ENCODE data around the gene SV2C.
"Not testable (repeated sequence)": the region's sequence is repeated elsewhere in the genome, so short reads cannot be mapped to it uniquely, and the experiment has no call there.

The SV2C gene

DNA sequence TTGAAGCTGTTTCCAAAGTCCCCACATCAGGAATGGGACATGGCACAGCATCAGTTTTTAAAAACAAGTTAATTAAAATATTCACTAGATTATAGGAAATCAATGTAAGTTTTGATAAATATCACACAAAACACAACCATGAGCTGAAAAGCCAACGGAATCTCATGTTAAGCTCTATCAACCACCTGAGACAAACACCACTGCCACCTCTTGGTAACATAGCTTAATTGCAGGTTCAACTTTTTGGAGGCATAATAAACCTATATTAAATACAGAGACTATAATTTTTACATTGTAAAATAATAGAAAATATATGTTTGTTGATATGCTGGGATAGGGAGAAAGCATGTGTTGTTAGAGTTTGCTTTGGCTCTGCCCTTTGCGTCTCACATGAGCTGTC is 126.1 kb downstream of the SV2C start:
- DNase-seq = no peak

DNA sequence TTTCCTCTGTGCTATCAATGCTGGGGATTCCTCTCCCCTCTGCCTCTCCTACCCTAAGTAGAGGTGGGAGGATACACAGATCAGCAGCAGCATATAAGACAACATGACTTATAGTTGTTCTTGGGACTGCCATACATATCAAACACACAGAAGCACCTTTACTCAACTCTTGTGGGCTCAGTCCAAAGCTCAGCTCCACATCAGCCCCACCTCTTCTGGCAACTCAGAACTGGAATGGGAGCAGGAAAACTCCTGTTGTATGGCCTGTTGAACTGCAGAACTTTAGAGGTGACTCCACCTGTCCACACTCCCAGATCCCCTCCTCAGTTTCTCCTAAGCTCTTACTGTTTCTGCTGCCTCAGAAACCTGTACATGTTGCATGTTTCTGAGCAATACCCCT is 127.8 kb downstream of the SV2C start:
- no peak for DNase-seq

DNA sequence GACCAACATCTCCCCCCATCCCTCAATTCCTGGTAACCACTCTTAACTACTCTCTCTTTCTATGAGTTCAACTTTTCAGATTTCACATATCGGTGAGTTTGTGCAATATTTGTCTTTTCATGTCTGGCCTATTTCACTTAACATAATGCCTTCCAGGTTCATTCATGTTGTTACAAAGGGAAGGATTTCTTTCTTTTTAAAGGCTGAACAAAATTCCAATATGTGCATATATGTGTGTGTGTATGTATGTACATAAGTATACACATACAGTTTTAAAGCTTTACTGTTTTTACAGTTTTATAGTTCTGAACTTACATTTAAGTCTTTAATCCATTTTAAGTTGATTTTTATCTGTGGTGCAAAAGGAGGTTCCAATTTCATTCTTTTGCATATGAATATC is 130.7 kb downstream of the SV2C start:
- DNase-seq = no peak

DNA sequence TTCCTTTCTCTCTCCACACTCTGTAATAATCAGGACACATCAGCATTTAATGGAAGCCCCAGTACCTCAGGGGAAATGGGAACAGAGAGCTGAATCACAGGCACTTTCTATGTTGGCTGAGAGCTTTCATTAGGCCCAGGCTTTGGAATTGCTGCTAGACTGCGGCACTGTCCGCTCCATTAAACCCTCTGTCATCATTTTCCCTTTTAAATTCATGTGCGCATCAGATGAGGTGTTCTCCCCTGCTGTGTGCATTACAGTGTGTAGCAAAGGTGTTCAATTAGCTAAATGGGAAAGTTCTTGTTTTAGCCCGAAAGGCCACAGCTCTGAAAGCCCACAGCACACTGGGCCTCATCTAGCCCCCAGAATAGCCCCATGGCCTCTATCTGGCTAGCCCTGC is 133.6 kb downstream of the SV2C start:
- no peak for DNase-seq

DNA sequence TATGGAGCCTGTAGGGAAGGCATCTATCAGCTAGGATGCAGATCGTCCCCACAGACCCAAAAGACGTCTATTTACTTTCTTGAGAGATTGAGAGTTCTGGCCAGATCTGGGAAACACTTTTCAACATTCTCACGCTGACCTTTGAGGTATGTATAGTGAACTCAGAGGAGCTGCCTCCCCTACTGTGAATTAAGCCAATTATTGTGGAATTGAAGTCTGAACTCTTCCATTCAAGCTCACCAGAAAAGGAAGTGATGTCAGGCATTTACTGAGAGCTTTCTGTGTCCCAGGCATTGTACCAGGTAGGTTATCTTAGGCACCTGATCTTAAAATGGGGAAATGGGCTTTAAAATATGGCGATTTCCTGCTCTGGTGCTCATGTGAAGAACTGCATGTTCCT is 136.5 kb downstream of the SV2C start:
- no peak for DNase-seq

DNA sequence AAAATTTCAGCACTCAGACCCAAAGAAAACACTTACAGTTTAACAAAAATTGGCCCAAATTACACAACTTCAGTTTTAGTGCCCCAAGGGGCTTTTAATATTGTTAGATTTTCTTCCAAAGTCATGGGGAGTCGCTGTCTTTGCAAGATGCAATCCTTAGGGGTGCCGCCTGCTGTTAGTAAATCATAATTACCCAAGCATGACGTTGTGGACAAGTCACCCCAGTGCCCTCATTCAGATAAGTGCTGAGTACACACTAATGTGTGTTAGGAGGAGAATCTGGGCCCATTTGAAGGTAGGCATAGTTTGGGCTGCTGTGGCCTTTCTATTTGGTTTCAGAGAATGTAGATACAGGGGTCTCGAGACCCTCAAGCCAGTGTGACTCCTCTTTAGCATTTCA is 138.1 kb downstream of the SV2C start:
- no peak for DNase-seq

DNA sequence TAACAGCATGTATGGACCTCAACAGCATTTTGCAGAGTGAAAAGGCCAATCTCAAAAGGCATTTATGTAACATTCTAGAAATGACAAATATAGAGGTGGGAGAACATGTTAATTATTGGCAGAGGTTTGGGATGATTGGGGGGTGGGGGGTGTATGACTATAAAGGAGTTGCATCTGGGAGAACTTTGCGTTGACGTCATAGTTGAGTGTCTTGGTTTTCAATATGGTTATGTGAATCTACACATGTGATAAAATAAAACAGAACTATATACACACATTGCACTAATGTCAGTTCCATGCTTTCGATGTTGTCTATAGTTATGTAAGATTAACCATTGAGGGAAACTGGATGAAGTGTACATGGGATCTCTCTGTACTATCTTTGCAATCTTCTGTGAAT is 139.1 kb downstream of the SV2C start:
- no peak for DNase-seq

DNA sequence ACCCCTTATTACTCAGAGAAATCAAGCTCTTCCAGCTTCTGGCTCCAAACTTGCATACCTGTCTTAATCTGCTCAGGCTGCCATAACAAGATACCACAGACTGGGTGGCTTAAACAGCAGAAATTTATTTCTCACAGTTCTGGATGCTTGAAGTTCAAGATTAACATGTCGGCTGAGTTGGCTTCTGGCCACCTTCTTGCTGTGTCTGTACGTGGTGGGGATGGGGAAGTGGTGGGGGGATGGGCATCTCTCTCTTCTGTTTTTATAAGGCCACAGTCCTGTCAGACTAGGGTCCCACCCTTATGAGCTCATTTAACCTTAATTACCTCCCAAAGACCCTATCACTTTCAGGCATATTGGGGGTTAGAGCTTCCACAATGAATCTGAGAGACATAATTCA is 140.5 kb downstream of the SV2C start:
- DNase-seq = no peak

DNA sequence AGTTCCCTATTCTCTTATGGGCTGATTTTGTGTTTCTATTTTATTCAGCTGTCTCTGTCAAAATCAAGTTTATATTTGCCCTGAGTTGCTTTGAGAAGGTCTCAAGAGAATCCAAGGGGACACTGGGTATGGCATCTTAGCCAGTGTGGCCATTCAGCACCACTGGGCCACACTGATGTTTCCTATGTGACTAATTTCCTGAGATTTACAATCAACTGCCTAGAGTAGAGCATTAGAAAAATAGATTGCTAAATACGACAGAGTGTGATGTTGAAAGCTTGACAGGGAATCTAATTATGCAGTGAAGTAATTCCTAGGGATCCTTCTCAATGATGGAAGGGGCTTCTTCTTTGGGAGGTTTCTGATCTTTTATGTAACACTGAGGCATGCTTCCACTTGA is 141.7 kb downstream of the SV2C start:
- no peak for DNase-seq

DNA sequence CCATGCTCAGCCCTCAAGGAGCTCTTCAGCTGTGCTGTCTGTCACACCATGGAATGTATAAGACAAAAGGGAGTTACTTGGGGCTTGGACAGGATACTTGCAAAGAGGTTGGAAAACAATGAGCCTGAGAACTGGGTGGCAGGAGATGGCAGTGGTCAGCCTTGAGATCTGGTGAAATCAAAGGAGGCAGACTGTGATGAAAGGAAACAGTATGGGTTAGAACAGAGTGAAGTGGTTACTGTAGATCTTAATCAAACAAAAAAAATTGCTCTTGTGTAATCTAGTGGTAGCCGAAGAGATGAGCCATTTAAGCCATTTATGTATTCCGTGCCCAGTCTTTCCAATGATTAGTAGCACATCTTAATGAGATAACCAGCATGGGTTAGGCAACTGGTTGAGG is 142.2 kb downstream of the SV2C start:
- no peak for DNase-seq

DNA sequence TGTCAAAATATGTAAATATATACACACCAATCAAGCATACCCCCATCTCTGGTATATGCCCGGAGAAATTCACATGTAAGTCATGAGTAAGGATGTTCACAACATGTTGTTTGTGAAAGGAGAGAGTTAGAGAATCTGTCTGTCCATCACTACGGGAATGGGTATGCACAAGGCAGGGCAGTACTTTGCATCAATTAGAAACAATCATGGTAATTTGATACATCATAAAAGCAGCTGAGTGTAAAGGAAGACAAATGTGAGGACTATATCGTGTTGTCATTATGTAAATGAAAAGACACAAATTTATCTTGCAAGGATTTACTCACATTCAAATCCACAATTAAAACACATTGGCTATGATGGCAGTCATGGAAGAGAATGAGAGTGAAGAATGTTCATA is 146.7 kb downstream of the SV2C start:
- no peak for DNase-seq

DNA sequence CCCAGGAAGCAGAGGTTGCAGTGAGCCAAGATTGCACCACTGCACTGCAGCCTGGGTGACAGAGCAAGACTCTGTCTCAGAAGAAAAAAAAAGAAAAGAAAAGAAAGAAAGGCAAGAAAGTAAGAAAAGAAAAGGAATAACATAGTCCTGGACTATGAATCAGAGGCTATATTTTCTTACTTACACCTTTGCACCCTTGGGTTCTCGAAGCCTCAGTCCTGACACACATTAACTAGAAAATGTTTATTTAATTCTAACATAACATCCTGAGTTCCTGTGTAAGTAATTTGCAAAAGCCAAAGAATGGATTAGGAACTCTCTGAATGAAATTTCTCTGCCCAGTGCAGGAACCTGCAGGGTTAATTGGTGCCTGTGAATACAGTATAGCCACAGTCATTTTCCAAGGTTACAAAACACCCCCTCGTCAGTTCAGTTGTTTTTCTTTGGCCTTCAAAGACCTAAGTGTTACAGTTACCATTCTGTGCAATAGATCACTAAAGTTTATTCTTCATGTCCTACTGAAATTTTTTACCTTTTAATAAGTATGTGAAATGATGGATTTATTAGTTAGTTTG is 147.6 kb downstream of the SV2C start:
- DNase-seq = no peak

DNA sequence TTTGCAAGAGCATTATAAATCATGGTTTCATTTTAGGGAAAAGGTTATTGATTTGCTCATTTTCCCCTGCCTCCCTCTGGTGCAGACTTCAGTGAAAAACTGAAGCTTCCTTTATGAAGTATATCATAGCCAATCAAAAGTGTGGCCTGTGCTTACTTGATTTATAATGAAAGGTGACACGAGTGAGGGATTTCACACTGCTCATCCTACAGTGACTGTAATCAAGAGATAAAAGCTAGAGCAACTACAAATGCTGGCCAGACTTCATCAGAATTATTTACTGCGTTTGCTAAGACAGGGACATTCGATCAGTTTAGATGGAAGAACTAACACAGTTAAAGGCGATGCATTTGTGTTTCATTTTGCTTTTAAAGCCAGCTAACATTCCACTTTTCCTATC is 151.5 kb downstream of the SV2C start:
- no peak for DNase-seq

DNA sequence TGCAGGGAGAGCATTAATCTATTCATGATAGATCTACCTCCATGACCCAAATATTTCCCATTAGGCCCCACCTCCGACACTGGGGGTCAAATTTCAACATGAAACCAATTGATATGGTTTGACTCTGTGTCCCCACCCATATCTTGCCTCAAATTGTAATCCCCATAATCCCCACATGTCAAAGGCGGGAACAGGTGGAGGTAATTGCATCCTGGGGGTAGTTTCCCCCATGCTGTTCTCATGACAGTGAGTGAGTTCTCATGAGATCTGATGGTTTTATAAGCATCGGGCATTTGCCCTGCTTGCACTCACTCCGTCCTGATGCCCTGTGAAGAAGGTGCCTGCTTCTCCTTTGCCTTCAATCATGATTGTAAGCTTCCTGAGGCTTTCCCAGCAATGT is 153.5 kb downstream of the SV2C start:
- DNase-seq = no peak

DNA sequence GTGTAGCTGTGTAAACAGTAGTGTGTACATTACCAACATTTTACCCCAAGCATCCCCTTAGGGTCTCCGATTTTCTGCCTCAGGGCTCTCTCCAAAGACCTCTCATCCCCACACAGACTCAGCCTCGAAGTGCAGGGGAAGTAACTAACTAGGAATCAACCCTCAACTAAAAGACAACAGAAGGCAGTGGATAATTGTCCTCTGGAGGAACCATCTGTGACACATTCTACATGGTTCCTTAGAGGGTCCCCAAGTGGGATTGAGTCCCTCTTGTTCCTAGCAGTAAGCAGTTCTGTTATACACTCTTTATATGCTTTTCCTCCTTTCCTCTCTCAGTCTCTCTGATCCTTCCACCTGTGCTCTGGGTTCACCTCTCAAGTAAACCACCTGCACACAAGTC is 157.2 kb downstream of the SV2C start:
- no peak for DNase-seq

DNA sequence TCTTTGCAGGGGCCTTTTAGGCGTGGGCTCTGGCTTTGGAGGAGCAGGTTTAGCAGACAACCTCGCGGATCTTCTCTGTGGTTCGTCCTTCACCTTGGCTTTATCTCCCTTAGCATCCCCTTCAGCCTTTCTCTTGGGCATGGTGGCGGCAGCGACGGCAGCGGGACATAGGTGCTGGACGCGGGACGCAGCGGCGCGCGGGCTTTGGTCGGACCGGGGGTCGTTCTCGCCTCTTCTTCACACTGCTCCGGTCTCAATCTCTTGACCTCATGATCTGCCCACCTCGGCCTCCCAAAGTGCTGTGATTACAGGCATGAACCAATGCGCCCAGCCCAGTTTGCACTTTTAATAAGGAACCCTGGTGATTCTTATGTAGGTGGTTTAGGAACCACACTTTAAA is 159.0 kb downstream of the SV2C start:
- not testable (repeated sequence) for DNase-seq

DNA sequence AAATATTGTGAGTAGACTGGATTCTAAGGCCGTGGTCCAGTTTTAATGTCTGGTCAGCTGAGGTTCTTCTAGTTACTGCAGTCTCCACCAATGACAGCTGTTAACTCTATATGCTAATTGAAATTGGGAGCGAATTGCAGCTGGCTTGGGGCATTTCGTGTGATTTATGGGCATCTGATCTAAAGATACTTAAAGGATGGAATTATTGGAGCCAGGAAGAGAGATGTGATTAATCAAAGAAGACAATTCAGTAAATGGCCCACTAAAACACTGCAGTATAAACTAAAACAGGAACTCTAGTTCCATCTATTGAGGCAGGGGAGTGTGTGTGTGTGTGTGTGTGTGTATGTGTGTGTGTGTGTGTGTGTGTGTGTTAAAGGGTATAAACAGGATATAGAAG is 162.4 kb downstream of the SV2C start:
- DNase-seq = no peak

DNA sequence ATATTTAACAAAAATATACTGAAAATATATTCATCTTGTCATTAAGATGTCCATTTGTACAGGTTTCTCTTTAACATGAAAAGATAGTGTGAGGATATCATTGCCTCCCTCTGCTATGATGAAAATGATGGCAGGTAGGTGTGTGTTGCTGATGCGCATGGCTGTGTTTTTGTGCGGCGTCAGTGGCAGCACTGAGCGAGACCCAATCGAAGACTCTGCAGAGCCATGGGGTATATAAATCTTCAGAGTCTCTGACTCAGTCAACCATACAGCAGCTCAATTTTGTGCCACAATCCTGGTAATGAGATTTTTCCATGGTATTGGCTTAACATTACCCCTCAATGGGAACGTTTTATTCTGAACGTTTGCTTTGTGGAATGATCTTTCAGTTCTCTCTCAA is 166.4 kb downstream of the SV2C start:
- DNase-seq = no peak

DNA sequence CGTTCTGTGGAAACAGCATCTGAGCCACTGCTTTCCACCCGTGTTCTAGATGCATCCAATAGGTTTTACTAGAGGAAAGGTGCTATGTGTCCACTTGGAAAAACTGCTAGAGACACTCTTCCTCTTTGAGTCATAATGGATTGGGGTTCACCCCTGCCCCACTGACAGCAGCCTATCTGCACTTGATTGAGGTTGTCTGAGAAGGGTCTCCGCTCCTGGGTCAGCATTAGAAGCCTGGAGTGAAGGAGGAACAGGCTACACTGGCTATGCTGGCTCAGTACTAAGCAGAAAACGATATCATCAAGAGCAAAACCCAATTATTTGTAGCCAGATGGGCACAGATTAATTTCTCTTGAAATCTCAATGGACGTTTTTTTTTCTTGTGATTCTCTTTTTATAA is 167.3 kb downstream of the SV2C start:
- DNase-seq = no peak

DNA sequence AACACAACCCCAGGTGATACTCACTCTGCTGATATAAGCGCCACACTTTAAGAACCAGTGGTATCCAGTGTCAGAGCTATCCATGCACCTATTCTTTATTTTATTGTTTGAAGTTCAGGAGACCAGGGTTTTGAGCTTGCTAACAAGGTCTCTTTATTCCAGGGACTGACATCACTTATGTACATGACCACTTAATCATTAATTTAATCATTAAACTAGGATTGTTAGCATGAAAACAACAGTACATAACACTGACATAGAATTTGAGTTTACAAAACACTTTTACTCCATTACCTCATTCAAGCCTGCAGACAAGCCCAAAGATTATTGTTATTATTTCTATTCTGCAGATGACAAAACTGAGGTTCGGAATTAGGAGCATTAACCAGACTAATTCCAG is 168.5 kb downstream of the SV2C start:
- no peak for DNase-seq

DNA sequence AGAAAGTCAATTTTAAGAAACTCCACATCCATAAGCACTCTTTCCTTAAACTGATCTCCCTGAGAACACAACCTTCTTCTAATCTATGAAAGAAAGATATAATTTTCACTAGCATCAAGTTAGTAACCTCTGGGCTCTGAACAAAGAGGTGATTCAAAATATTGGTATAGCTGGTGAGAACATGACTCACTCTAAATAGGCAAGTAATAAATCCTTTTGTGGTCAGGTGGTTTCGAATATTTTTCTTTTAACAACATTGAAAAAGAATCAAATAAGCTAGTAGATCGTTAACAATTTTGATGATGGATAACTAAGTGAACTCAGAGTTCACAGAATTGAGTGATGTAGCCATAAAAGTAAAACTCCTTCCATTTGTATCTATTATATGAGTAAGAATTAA is 169.3 kb downstream of the SV2C start:
- DNase-seq = no peak

DNA sequence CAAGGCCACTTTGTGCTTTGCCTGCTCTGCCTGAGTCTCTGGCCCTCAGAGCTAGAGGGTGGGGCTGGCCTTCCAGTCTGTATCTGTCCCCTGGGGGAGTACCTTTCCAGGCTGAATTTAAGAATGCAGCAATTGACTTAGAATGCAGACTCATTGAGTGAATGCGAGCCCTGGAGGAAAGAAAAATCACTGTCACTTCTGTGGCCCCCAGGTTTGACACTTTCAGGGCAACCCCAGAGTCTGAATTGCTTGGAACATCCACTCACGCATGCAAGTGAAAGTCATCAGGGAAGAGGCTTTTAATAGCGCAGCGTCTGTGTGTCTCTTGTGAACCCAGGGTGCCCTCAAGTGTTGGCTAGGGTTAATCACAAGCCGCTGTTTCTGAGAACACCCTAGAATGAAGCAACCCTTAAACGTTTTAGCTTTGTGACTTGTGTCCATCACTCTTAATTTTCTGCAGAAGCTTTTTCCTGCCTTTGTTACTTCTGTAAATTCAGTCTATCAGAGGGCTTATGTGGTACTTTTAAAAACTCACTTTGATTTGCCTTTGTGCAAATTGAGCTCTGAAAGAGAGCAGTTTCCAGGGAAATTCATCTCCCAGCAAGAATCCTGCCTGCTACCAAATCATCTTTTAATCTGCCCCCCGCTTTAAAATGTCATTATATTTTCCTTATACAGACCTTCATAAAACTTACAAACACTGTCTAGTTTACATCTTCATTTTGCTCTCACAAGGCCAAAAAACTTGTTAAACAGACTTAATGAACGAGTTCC is 173.1 kb downstream of the SV2C start:
- no peak for DNase-seq

DNA sequence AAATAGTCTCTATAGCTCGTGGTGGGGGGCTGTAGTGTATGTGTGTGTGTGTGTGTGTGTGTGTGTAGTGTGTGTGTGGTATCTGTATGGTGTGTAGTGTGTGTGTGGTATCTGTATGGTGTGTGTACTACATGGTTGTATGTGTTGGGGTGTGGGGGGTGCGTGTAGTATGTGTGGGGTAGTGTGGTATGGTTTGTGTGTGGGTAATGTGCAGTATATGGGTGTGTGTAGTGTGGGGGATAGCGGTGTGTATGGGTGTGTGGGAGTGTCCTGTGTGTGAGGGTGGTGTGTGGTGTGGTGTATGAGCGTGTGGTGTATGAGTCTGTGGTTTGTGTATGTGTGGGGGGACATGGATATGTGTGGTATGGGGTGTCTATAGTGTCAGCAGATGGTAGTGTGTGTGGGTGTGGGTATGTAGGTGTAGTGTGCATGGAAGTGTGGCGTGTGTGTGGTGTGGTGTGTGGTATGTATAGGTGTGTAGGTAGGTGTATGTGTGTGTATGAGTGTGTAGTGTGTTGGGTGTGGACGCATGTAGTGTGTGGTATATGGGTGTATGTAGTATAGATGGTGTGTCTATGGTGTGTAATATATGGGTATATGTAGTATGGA is 174.1 kb downstream of the SV2C start:
- DNase-seq = no peak

DNA sequence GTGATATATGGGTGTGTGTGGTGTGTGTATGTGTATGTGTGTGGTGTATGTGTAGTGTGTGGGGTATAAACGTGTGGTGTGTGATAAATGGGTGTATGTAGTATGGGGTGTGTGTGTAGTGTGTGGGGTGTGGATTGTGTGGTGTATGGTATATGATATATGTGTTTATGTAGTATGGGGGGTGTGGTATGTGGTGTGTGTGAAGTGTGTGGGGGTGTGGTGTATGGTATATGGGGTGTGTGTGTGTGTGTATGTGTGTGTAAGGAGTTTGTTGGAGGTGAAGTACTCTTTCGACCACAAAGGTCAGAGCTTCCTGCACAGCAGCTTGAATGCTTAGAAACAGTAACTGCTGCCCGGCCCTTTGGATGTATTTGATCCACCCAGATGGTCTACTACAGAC is 174.7 kb downstream of the SV2C start:
- DNase-seq = no peak

DNA sequence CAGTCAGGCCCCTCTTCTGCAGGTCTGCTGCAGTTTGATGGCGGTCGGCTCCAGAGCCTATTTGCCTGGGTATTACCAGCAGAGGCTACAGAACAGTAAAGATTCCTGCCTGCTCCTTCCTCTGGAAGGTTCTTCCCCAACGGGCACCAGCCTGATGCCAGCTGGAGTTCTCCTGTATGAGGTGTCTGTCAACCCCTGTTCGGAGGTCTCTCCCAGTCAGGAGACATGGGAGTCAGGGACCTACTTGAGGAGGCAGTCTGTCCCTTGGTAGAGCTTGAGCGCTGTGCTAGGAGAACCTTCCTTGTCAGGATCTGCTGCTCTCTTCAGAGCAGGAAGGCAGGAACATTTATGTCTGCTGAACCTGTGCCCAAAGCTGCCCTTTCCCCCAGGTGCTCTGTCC is 181.5 kb downstream of the SV2C start:
- no peak for DNase-seq

Data from cortex of kidney (tissue), 1 donor.